HepG2 (cell line): Measurements from ENCODE around the gene THRB. TPM values are rescaled to one million over a fixed set of nuclear protein-coding genes. Genes with fewer than 3 reads are reported as not detected.
A peak's percentile ranks its signal among the peaks of the same experiment; 100 is the strongest.
"Not testable (repeated sequence)": the region's sequence is repeated elsewhere in the genome, so short reads cannot be mapped to it uniquely, and the experiment has no call there.

Source experiments
- ATAC-seq: fragments of 200-7000 bp; cut with Tn5 transposase; 3 replicates; pipeline ENCODE4 v1.9.1; 2020; ENCODE audit warnings: mild to moderate bottlenecking, moderate library complexity
- BruUV-seq: library from RNA; stranded (reverse); fragments of 400-500 nt; replicated peaks from 2 replicates; lab custom pipeline; 2021; lab: Mats Ljungman, UMichigan
- CTCF ChIA-PET: fragments of 300-600 bp; formaldehyde crosslinking; extraction: SDS; loops from one replicate; lab custom pipeline; 2021; ENCODE audit warnings: low total read pairs, inconsistent platforms, low intra/inter-chr PET ratio; lab: Yijun Ruan, JAX
- POLR2A ChIA-PET: fragments of 350-600 bp; sonication (Branson Sonifier 250); formaldehyde crosslinking; loops from one replicate; lab custom pipeline; 2020; ENCODE audit warnings: antibody characterized with exemption, inconsistent platforms; lab: Yijun Ruan, JAX
- DNase-seq: peaks from one replicate; pipeline ENCODE4 v3.0.0-alpha.2; 2015; ENCODE audit warnings: low spot score
- FAIRE-seq: peaks from 3 replicates; lab custom pipeline; 2011; peaks lifted over from hg19 to GRCh38; lab: Jason Lieb, UNC
- H2AFZ ChIP-seq: one replicate; pipeline ENCODE4 v1.6.1; 2011; ENCODE audit warnings: low read length, inconsistent platforms
- H3K27ac ChIP-seq: fragments of 300-600 bp; 3 replicates; pipeline ENCODE4 v1.8.0; 2011; ENCODE audit warnings: mixed run types, mild to moderate bottlenecking, mixed read lengths, low read length, inconsistent platforms; ENCODE audit not compliant: insufficient read depth; ENCODE audit errors: extremely low read length
- H3K27me3 ChIP-seq, 2 experiments: fragments of 200-600 bp in 1 of 2; 2 replicates in 1 of 2; 3 replicates in 1 of 2; pipeline versions ENCODE4 v1.6.0 to v1.8.0; 2011; ENCODE audit warnings: low read length in 2 of 2, mild to moderate bottlenecking in 2 of 2, moderate library complexity in 2 of 2, inconsistent platforms in 1 of 2; ENCODE audit not compliant: insufficient read depth in 2 of 2, control insufficient read depth in 1 of 2
- H3K36me3 ChIP-seq, 2 experiments: fragments of 200-600 bp in 1 of 2; replicated peaks in 1 of 2; 2 replicates in 1 of 2; 3 replicates in 1 of 2; pipeline versions ENCODE4 v1.5.1 to v1.8.0; 2011; ENCODE audit warnings: low read length in 2 of 2, inconsistent platforms in 1 of 2; ENCODE audit not compliant: insufficient read depth in 2 of 2, control insufficient read depth in 1 of 2
- H3K4me1 ChIP-seq: 2 replicates; pipeline ENCODE4 v1.5.1; 2012; ENCODE audit warnings: low read length, inconsistent platforms; ENCODE audit not compliant: insufficient read depth
- H3K4me2 ChIP-seq: 2 replicates; pipeline ENCODE4 v1.6.0; 2011; ENCODE audit warnings: low read depth, low read length, inconsistent platforms
- H3K4me3 ChIP-seq, 3 experiments: fragments of 200-600 bp in 1 of 3; sonication (generic), shearing (Covaris generic) in 1 of 3; replicated peaks in 1 of 3; 2 replicates each; pipeline ENCODE4 v1.5.1; 2011 to 2016; ENCODE audit warnings: low read length in 3 of 3, inconsistent platforms in 2 of 3, low read depth in 2 of 3, mild to moderate bottlenecking in 2 of 3, control low read depth in 1 of 3, mixed read lengths in 1 of 3; ENCODE audit not compliant: insufficient read depth in 1 of 3
- H3K79me2 ChIP-seq: one replicate; pipeline ENCODE4 v1.6.1; 2011; ENCODE audit warnings: low read length, inconsistent platforms; ENCODE audit not compliant: insufficient read depth
- H3K9ac ChIP-seq: 2 replicates; pipeline ENCODE4 v1.6.0; 2011; ENCODE audit warnings: mild to moderate bottlenecking, low read depth, low read length, inconsistent platforms; ENCODE audit not compliant: insufficient read depth
- H3K9me3 ChIP-seq: 2 replicates; pipeline ENCODE4 v1.5.1; 2012; ENCODE audit warnings: mild to moderate bottlenecking, low read length
- H4K20me1 ChIP-seq: 2 replicates; pipeline ENCODE4 v1.6.0; 2011; ENCODE audit warnings: inconsistent platforms, mild to moderate bottlenecking, low read length, moderate library complexity; ENCODE audit not compliant: insufficient read depth
- ARNT2 ChIP-seq: sonication (generic); formaldehyde crosslinking; IDR thresholded peaks from 2 replicates; pipeline ENCODE4 v1.8.0; 2022; ENCODE audit warnings: mild to moderate bottlenecking, low read depth, missing genetic modification reagents, moderate library complexity
- ATF7 ChIP-seq, 2 experiments: fragments of 450-650 bp in 1 of 2; sonication (generic) in 1 of 2; formaldehyde crosslinking in 1 of 2; IDR thresholded peaks; 2 replicates each; pipeline versions ENCODE4 v1.4.0 to v1.6.1; 2016 to 2020; ENCODE audit warnings: antibody characterized with exemption in 1 of 2, mild to moderate bottlenecking in 1 of 2, missing genetic modification reagents in 1 of 2
- HINFP ChIP-seq: sonication (generic); formaldehyde crosslinking; IDR thresholded peaks from 2 replicates; pipeline ENCODE4 v1.4.0; 2020; ENCODE audit warnings: low read depth, mild to moderate bottlenecking, missing genetic modification reagents
- NBN ChIP-seq: fragments of 450-650 bp; conservative IDR thresholded peaks from 2 replicates; pipeline ENCODE4 v1.6.1; 2017
- PAXIP1 ChIP-seq: sonication (generic); formaldehyde crosslinking; conservative IDR thresholded peaks from 2 replicates; pipeline ENCODE4 v1.4.0; 2020; ENCODE audit warnings: mild to moderate bottlenecking, missing genetic modification reagents, moderate library complexity
- ZBTB38 ChIP-seq: sonication (generic); formaldehyde crosslinking; IDR thresholded peaks from 2 replicates; pipeline ENCODE4 v1.5.1; 2020; ENCODE audit warnings: mild to moderate bottlenecking, missing genetic modification reagents
- ZNF350 ChIP-seq: sonication (generic); formaldehyde crosslinking; IDR thresholded peaks from 2 replicates; pipeline ENCODE4 v1.4.0; 2020; ENCODE audit warnings: mild to moderate bottlenecking, low read depth, missing genetic modification reagents, borderline replicate concordance
- ZNF7 ChIP-seq: IDR thresholded peaks from 2 replicates; pipeline ENCODE4 v1.6.1; 2016; ENCODE audit warnings: missing biosample characterization, missing genetic modification reagents
- WGBS: methylation state at CpG from one replicate; pipeline ENCODE4 v1.1.6; 2017; ENCODE audit warnings: low lambda C conversion rate; 5-methylcytosine and 5-hydroxymethylcytosine counted together
- in situ Hi-C: cut with HindIII; loops from 2 replicates; pipeline ENCODE4 v1.10.0; 2017; ENCODE audit warnings: low pct_unique_long_range_greater_than_20kb; ENCODE audit not compliant: extremely low pct_ligation_motif_present
- intact Hi-C: fragments of 100-400 bp; cut with micrococcal nuclease; formaldehyde crosslinking; loops from one replicate; pipeline ENCODE4 v1.10.0; 2022; ENCODE audit not compliant: unreplicated experiment
- polyA plus RNA-seq, 8 experiments: library from polyadenylated mRNA; depleted of rRNA in 3 of 8; stranded (reverse) in 7 of 8; unstranded in 1 of 8; fragments of >200 nt; fragmentation: Illumina TruSeq in 4 of 8; extraction: Trizol in 4 of 8; gene quantifications; 2 replicates each; pipeline versions ENCODE4 v1.2.1 to v1.2.3, GENCODE V29; 2011 to 2016; ENCODE audit warnings: low read depth in 4 of 8, missing spikeins in 1 of 8, mixed read lengths in 1 of 8; ENCODE audit not compliant: insufficient read depth in 1 of 8
- total RNA-seq, 5 experiments: library from RNA; depleted of rRNA; stranded (reverse); fragments of >200 nt; fragmentation: Illumina TruSeq; extraction: Trizol; gene quantifications; 2 replicates each; pipeline ENCODE4 v1.2.3, GENCODE V29; 2016; ENCODE audit warnings: low read depth in 1 of 5

The THRB gene
- total and polyA plus RNA-seq, 2 of the 13 experiments (the other 11 are each of a cell fraction or from before 2014, with no cell fraction given), result 4.7 to 22.7 TPM

- TF ChIP-seq PAXIP1 (CRISPR knock-in tag), result no peak
- TF ChIP-seq ZNF7 (CRISPR knock-in tag), result no peak
- no peak for TF ChIP-seq ARNT2 (CRISPR knock-in tag)
- no peak for TF ChIP-seq NBN
- no peak for TF ChIP-seq HINFP (CRISPR knock-in tag)
- no peak for TF ChIP-seq ZBTB38 (CRISPR knock-in tag)
- TF ChIP-seq ZNF350 (CRISPR knock-in tag), result no peak
These were observed 67.8 kb downstream of the THRB start (continued) for GRCh38 chr3:24426896-24427295.

- H3K4me2 ChIP-seq; DNase-seq; BruUV-seq; FAIRE-seq; H3K36me3 ChIP-seq; ATAC-seq; H3K9ac ChIP-seq; H3K27ac ChIP-seq; intact Hi-C loops; H3K27me3 ChIP-seq; H2AFZ ChIP-seq; H3K4me3 ChIP-seq; H3K79me2 ChIP-seq; in situ Hi-C loops; H3K9me3 ChIP-seq; H4K20me1 ChIP-seq; CTCF ChIA-PET; TF ChIP-seq ATF7 (CRISPR knock-in tag; IDR thresholded peaks at IDR 0.05): not testable (repeated sequence)
- H3K4me1 ChIP-seq, result peaks cover 32% of the 10 kb centered on the region
- POLR2A ChIA-PET, result interaction anchor here (1.6 kb wide), 1 partner anchor 31 kb away, joined by 3 read pairs; no protein-coding TSS in a partner anchor
- peak; percentile 36; the same call in 1 of the 2 replicates for TF ChIP-seq ATF7 (IDR thresholded peaks at IDR 0.05)
- WGBS, result 100% methylated on average over 1 of the region's 1 CpG
These were observed 73.8 kb downstream of the THRB start for GRCh38 chr3:24420829-24421228.
